DND-41 (cell line): ENCODE measurements around the gene DPEP1.

ENCODE experiments used
- EZH2 ChIP-seq: IDR thresholded peaks from 3 replicates; pipeline ENCODE4 v1.6.1; 2012; ENCODE audit warnings: borderline replicate concordance, low read depth, mild to moderate bottlenecking, moderate library complexity, low read length, inconsistent platforms; ENCODE audit not compliant: severe bottlenecking
- TF ChIP-seq, protein P1 (sequence below): IDR thresholded peaks from 2 replicates; pipeline ENCODE4 v1.5.1; 2012; ENCODE audit warnings: borderline replicate concordance, low read length, moderate library complexity, mild to moderate bottlenecking; ENCODE audit not compliant: poor library complexity, severe bottlenecking; ENCODE audit errors: extremely low read depth

GRCh38 chr16:89581861-89582563 is 31.4 kb upstream of the DPEP1 start:
- TF ChIP-seq, protein P1, sequence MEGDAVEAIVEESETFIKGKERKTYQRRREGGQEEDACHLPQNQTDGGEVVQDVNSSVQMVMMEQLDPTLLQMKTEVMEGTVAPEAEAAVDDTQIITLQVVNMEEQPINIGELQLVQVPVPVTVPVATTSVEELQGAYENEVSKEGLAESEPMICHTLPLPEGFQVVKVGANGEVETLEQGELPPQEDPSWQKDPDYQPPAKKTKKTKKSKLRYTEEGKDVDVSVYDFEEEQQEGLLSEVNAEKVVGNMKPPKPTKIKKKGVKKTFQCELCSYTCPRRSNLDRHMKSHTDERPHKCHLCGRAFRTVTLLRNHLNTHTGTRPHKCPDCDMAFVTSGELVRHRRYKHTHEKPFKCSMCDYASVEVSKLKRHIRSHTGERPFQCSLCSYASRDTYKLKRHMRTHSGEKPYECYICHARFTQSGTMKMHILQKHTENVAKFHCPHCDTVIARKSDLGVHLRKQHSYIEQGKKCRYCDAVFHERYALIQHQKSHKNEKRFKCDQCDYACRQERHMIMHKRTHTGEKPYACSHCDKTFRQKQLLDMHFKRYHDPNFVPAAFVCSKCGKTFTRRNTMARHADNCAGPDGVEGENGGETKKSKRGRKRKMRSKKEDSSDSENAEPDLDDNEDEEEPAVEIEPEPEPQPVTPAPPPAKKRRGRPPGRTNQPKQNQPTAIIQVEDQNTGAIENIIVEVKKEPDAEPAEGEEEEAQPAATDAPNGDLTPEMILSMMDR = no peak
- TF ChIP-seq EZH2 = no peak
